Smooth muscle cell of bladder (primary cell): ENCODE measurements around the gene ARFIP1. TPM values are rescaled to one million over a fixed set of nuclear protein-coding genes. Genes with fewer than 3 reads are reported as not detected.

Experiments used
- total RNA-seq: library from RNA; depleted of rRNA; stranded (reverse); fragments of >200 nt; gene quantifications from 2 replicates; pipeline ENCODE4 v1.2.3, GENCODE V29; 2014

The ARFIP1 gene
- total RNA-seq, result 38.6 and 40.7 TPM in 2 replicates

GRCh38 chr4:152779513-152780266 is at the start of gene ARFIP1, which contains the start of gene TIGD4:
Gene ARFIP1, plus strand, starts transcription at chr4:152779954. Its CDS starts 49,680 bp downstream, at chr4:152829634.
Gene TIGD4, minus strand, starts transcription at chr4:152779730. Its CDS starts 8,726 bp downstream, at chr4:152771004.

GRCh38 chr4:152935631-152936445 is 156.1 kb downstream of the ARFIP1 start, which contains the start of gene FHDC1:
Gene FHDC1, plus strand, starts transcription at chr4:152936323. Its CDS starts 6,735 bp downstream, at chr4:152943058.

Other genes starting within 250 kb of the ARFIP1 start
- gene FBXW7, start 243.9 kb upstream of the ARFIP1 start, total RNA-seq, result 84.1 and 135 TPM in 2 replicates
- gene TMEM154, start 100.0 kb upstream of the ARFIP1 start, total RNA-seq, result 1.3 and 2.3 TPM in 2 replicates
- gene TIGD4, start 224 bp upstream of the ARFIP1 start, total RNA-seq, result 0.14 and 0.18 TPM in 2 replicates
- gene FHDC1, start 156.4 kb downstream of the ARFIP1 start, total RNA-seq, result 0.18 and 0.28 TPM in 2 replicates